ENCODE results near the gene EXD1. TPM values are rescaled to one million over a fixed set of nuclear protein-coding genes. Genes with fewer than 3 reads are reported as not detected.

The EXD1 gene
- total RNA-seq, 1 experiment from 2014 or later: not detected

GRCh38 chr15:41241221-41241964 is 10.8 kb upstream of the EXD1 start:
- no peak for DNase-seq (ENCODE audit: low read depth, low spot score)
- no peak overlapping the region for H3K4me3 ChIP-seq (replicated peaks in 1 of 2; ENCODE audit: low read depth in 1 of 2, low read length in 2 of 2)
- TF ChIP-seq ZFX (IDR thresholded peaks at IDR 0.05): no peak
- no peak for TF ChIP-seq EZH2phosphoT487 (IDR thresholded peaks at IDR 0.05; ENCODE audit: borderline replicate concordance)
- TF ChIP-seq ZBTB33 (IDR thresholded peaks at IDR 0.05; ENCODE audit: extremely low read depth, insufficient replicate concordance, low read length): no peak
- no peak for TF ChIP-seq EZH2 (IDR thresholded peaks at IDR 0.05)
- no peak for TF ChIP-seq CBX3 (IDR thresholded peaks at IDR 0.05; ENCODE audit: low read depth)
- no peak for TF ChIP-seq SP1 (IDR thresholded peaks at IDR 0.05; ENCODE audit: low read depth)
- 0 out of 2 replicates have a peak, but pooled peaks have one; percentile 14 for TF ChIP-seq SIN3A (IDR thresholded peaks at IDR 0.05; ENCODE audit: low read depth)
- ChIA-PET CTCF (no interaction called here), RAD21 (ENCODE audit: low non-redundant PET in 1 of 2, low total read pairs in 2 of 2, uncharacterized antibody in 2 of 2, unreplicated experiment in 2 of 2) (no interaction called here), POLR2A (no interaction called here)
- no peak overlapping the region for H2AFZ ChIP-seq (ENCODE audit: low read depth, low read length, poor library complexity, severe bottlenecking)
- peaks cover 0 to 9% of the 10 kb centered on the region in 2 experiments; a peak in 1 of 4 replicates for H3K4me1 ChIP-seq (ENCODE audit: control insufficient read depth in 1 of 2, insufficient read depth in 2 of 2, low read length in 2 of 2)
- no peak overlapping the region for H3K9ac ChIP-seq (ENCODE audit: low read length)
- peaks cover 7 to 9% of the 10 kb centered on the region in 2 experiments; a peak in 3 of 4 replicates for H3K36me3 ChIP-seq (ENCODE audit: control insufficient read depth in 1 of 2, insufficient read depth in 2 of 2, low read length in 2 of 2)
- no TSS peak for BruUV-seq (replicated peaks)
- no peaks in the 10 kb centered on the region for H4K20me1 ChIP-seq (ENCODE audit: insufficient read depth)
- intact Hi-C loops (cut with micrococcal nuclease): no loop called here
- H3K27ac ChIP-seq (ENCODE audit: low read depth, low read length): no peak overlapping the region
- no peak overlapping the region for H3K4me2 ChIP-seq (ENCODE audit: low read length)
- no peaks in the 10 kb centered on the region for H3K9me3 ChIP-seq (ENCODE audit: control insufficient read depth in 1 of 2, insufficient read depth in 1 of 2, low read depth in 1 of 2, low read length in 2 of 2)
- peaks cover 12% of the 10 kb centered on the region for H3K79me2 ChIP-seq (ENCODE audit: insufficient read depth, low read length)
- ATAC-seq: no peak
- H3K27me3 ChIP-seq (ENCODE audit: insufficient read depth, low read length): no peaks in the 10 kb centered on the region
- H3K9me2 ChIP-seq (ENCODE audit: insufficient read depth): no peaks in the 10 kb centered on the region

GRCh38 chr15:41238100-41238499 is 7.5 kb upstream of the EXD1 start:
- BruUV-seq (replicated peaks): no TSS peak
- no peak overlapping the region for H3K4me2 ChIP-seq (ENCODE audit: low read length)
- no peak overlapping the region for H3K27ac ChIP-seq (ENCODE audit: low read depth, low read length)
- no peak overlapping the region for H3K9ac ChIP-seq (ENCODE audit: low read length)
- H3K27me3 ChIP-seq (ENCODE audit: insufficient read depth, low read length): no peaks in the 10 kb centered on the region
- no peaks in the 10 kb centered on the region for H3K9me3 ChIP-seq (ENCODE audit: control insufficient read depth in 1 of 2, insufficient read depth in 1 of 2, low read depth in 1 of 2, low read length in 2 of 2)
- ATAC-seq (no peak), DNase-seq (ENCODE audit: low read depth, low spot score) (no peak)
- H3K9me2 ChIP-seq (ENCODE audit: insufficient read depth): no peaks in the 10 kb centered on the region
- no peak overlapping the region for H2AFZ ChIP-seq (ENCODE audit: low read depth, low read length, poor library complexity, severe bottlenecking)
- H3K79me2 ChIP-seq (ENCODE audit: insufficient read depth, low read length): peaks cover 40% of the 10 kb centered on the region
- H3K4me1 ChIP-seq (ENCODE audit: control insufficient read depth in 1 of 2, insufficient read depth in 2 of 2, low read length in 2 of 2): peaks cover 0 to 16% of the 10 kb centered on the region in 2 experiments; a peak in 1 of 4 replicates
- H3K4me3 ChIP-seq (replicated peaks in 1 of 2; ENCODE audit: low read depth in 1 of 2, low read length in 2 of 2): no peak overlapping the region
- intact Hi-C loops (cut with micrococcal nuclease): no loop called here
- H4K20me1 ChIP-seq (ENCODE audit: insufficient read depth): no peaks in the 10 kb centered on the region
- CTCF ChIA-PET: no interaction called here
- no peaks in the 10 kb centered on the region; a peak in 1 of 4 replicates for H3K36me3 ChIP-seq (ENCODE audit: control insufficient read depth in 1 of 2, insufficient read depth in 2 of 2, low read length in 2 of 2)
- POLR2A ChIA-PET: interaction anchor here (0.7 to 1.0 kb wide), 2 partner anchors 11 to 94 kb away, joined by 3 to 4 read pairs; partner anchors contain the start of genes NUSAP1 and OIP5
- RAD21 ChIA-PET (ENCODE audit: low non-redundant PET in 1 of 2, low total read pairs in 2 of 2, uncharacterized antibody in 2 of 2, unreplicated experiment in 2 of 2): no interaction called here
- TF ChIP-seq JUND (IDR thresholded peaks at IDR 0.05) (no peak), TCF7L2 (IDR thresholded peaks at IDR 0.05; ENCODE audit: borderline replicate concordance, extremely low read depth, insufficient read depth, insufficient read length) (no peak), EZH2phosphoT487 (IDR thresholded peaks at IDR 0.05; ENCODE audit: borderline replicate concordance) (no peak), ZBTB33 (IDR thresholded peaks at IDR 0.05; ENCODE audit: extremely low read depth, insufficient replicate concordance, low read length) (no peak), RAD21 (IDR thresholded peaks at IDR 0.05; ENCODE audit: low read depth) (no peak), POLR2A (IDR thresholded peaks at IDR 0.05; ENCODE audit: borderline replicate concordance, extremely low read depth, insufficient read depth, insufficient read length) (no peak), EZH2 (IDR thresholded peaks at IDR 0.05) (no peak), POLR2AphosphoS5 (IDR thresholded peaks at IDR 0.05; ENCODE audit: low read depth, low read length) (no peak), ZNF274 (IDR thresholded peaks at IDR 0.05; ENCODE audit: low read depth, low read length) (no peak), ZFX (IDR thresholded peaks at IDR 0.05) (no peak)
